ENCODE measurements around the gene PLEKHO1.
"Not testable (repeated sequence)": the region's sequence is repeated elsewhere in the genome, so short reads cannot be mapped to it uniquely, and the experiment has no call there.

The PLEKHO1 gene

DNA sequence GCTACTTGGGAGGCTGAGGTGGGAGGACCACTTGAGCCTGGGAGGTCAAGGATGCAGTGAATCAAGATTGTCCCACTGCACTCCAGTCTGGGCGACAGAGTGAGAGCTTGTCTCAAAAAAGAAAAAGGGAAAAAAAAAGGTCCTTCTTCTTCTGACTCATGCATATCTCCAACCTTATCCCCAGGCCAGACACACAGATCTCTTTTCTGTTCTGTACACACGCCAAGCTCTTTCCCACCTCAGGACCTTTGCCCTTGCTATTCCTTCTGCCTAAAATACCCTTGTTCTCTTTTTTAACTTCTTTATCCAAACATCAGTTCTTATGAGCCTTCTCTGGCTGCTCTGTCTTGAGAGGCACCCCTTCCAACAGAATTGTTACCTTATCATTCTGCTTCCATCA lies 22.1 kb downstream of the PLEKHO1 start:
- DNase-seq (ENCODE audit: low read depth in 2 of 3, low spot score in 2 of 3), result no peak

DNA sequence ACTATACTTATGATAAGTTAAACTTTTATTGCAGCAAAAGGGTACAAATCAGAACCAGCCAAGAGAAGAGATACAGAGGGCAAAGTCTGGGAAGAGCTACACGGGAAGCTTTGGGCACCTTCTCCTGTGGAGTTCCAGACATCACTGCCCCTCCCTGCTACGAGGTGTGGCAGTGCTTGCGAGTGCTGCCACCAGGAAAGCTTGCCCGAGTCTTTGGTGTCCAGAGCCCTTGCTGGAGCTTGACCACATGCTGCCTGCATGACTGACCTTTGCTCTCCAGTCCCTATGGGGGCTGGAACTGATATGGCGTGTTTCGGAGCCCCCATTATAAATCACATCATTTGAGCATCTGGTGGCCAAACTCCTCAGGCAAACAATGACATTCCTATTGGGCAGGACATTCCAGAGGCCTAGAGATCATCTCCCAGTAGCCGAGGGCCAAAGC lies 23.4 kb downstream of the PLEKHO1 start:
- DNase-seq (ENCODE audit: low read depth in 2 of 3, low spot score in 2 of 3), result no peak

DNA sequence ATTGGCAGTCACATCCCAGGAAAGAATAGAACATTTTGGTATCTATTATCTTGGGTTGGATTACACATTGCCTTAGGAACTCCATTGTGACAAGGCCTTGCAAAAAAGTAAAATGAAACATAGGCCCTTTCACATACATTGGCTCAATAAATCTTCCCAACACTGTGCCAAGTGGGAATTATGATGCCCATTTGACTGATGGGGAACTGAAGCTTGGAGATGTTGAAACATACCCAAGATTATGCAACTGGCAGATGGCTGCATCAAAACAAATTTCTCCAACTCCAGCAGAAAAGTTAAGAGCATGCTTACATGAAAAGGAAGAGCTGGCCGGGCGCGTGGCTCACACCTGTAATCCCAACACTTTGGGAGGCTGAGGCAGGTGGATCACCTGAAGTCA lies 26.9 kb downstream of the PLEKHO1 start:
- DNase-seq (ENCODE audit: low read depth in 2 of 3, low spot score in 2 of 3), result no peak

DNA sequence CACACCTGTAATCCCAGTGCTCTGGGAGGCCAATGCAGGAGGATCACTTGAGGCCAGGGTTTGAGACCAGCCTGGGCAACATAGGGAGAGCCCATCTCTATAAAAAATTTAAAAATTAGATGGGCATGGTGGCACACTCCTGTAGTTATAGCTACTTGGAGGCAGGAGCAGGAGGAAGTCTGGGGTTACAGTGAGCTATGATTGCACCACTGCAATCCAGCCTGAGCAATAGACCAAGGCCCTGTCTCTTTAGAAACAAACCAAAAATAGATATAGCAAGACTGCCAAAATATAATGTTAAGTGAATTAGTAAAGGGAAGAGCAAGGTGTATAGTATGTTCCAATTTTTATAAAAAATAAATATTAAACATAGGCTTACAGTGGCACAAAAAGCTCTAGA lies 28.8 kb downstream of the PLEKHO1 start:
- no peak for DNase-seq (ENCODE audit: low read depth in 2 of 3, low spot score in 2 of 3)

DNA sequence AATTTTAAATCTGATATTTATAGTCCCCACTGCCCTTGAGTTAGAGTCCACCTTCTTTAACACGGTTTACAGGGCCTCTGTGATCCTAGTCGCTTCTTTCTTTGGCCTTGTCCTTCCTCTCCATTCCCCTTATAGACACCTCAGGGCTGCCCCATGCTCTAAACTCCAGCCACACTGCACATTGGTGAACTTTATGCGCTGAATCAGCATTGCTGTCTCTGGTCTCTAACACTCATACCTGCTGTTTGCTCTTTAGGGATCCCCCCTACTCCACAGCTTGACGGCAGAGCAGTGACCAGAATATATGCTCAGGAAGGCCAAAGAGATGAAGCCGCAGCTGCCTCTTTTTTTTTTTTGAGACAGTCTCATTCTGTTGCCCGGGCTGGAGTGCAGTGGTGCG lies 30.2 kb downstream of the PLEKHO1 start:
- DNase-seq (ENCODE audit: low read depth in 2 of 3, low spot score in 2 of 3), result no peak

DNA sequence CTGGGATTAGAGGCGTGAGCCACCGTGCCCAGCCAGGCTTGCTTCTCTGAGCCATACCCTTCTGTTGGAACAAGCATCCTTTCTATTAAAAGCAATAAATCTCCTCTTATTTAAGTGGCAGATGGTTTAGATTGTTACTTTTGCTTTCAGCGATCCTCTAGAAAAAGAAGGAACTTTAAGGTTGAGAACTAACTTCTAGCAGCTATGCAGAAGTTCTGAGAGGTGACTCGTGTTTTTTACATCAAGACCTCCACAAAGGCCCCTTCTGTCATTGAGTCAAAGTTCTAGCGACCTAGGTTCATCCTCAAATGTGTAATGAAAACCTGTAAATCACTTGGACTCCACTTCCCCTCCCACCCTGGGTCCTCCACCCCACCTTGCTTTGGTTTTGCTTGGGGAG lies 30.8 kb downstream of the PLEKHO1 start:
- no peak for DNase-seq (ENCODE audit: low read depth in 2 of 3, low spot score in 2 of 3)

DNA sequence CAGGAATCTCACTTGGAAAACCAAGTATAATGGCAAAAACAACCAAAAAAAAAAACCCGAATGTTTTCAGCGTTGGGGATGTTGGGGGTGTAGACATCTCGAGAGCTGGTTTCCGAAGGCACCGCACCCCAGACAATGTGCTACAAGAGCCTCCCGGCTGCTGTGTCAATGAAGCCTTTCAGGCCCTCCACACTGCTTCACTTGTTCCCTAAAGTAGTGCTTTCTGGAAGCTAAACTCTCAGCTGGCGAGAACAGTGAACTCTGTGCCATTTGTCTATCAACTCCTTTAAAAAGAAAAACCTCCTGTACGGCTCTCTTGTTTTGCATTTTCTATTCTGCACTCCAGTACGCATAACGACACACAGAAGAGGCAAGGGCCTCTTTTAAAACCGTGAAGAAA lies 32.5 kb downstream of the PLEKHO1 start:
- DNase-seq (ENCODE audit: low read depth in 2 of 3, low spot score in 2 of 3), result no peak

DNA sequence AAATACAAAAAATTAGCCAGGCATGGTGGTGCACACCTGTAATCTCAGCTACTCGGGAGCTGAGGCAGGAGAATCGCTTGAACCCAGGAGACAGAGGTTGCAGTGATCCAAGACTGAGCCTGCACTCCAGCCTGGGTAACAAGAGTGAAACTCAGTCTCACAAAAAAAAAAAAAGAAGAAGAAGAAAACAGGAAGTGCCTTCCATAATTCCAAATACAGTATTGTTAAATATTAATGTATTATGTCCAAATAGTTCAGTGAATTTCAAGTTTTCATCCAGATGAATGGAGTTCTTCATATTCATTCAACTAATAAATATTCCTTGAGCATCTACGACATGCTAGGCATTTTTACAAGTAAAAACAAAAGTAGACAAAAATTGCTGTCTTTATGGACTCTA lies 33.3 kb downstream of the PLEKHO1 start:
- no peak for DNase-seq (ENCODE audit: low read depth in 2 of 3, low spot score in 2 of 3)

DNA sequence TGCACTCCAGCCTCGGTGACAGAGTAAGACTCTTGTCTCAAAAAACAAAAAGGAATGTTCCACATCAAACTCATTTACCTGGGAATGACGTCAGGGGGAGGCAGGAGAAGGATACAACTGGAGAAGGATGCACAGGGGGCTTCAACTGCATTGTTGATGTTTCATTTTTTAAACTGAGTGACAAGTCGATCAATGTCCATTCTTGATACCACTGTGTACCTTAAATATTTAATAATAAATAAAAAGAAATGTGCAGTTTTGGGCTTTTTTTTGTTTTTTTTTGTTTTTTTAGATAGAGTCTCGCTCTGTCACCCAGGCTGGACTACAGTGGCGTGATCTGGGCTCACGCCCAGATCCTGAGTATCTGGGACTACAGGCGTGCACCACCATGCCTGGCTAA lies 35.8 kb downstream of the PLEKHO1 start:
- DNase-seq (ENCODE audit: low read depth in 2 of 3, low spot score in 2 of 3), result no peak

DNA sequence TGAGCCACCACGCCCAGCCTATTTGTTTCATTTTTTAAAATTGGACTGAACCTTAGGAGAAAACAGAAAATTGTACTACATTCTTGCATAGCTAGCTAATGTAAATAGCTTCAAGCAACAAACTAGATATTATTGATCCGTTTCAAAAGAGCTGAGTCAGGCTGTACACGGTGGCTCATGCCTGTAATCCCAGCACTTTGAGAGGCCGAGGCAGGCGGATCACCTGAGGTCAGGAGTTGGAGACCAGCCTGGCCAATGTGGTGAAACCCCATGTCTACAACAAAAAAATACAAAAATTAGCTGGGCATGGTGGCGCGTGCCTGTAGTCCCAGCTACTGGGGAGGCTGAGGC lies 36.7 kb downstream of the PLEKHO1 start:
- not testable (repeated sequence) for DNase-seq (ENCODE audit: low read depth in 2 of 3, low spot score in 2 of 3)

DNA sequence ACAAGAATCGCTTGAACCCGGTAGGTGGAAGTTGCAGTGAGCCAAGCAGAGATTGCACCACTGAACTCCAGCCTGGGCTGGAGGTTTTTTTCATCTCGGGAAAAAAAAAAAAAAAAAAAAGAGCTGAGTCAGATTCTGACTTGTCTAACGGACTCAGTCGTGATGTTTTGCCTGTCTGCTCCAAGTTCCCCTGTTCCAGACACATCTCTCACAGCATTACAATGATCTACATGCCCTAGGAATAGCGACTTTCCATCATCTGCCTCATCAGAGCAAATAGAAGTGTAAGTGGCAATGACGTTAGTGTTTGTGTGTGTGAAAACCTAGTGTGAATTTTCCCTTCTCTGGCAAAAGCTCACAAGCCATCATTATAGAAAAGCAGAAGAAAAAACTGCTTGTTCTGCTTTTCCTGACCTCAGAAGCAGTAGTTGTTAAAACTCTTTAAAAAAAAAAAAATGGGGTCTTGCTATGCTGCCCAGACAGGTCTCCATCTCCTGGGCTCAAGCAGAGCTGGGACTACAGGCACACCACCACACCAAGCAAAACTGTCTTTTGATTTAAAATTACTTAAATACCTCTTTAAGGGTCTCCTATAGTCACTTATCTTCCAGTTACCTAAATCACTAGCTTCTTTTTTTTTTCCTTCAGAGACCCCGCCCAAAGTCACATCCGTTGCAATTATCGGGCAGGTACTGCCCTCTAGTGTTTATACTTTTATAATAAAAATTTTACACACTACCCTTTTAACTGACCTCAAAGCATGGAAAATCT lies 37.3 kb downstream of the PLEKHO1 start:
- DNase-seq (ENCODE audit: low read depth in 2 of 3, low spot score in 2 of 3), result no peak

DNA sequence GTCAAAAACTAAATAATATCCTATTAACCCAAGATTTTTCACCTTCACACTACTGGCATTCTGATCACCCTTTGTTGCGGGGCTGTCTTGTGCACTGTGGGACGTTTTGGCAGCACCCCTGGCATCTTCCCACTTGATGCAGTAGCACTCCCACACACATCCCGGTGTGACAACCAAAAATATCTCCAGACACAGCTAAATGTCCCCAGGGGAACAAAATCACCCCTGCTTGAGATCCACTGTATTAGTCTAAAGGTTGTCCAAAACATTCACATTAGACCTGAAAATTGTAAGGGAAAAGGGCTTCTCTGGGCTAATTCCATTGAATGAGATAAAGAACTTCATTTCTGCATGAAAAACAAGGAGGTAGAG lies 37.8 kb downstream of the PLEKHO1 start:
- DNase-seq (ENCODE audit: low read depth in 2 of 3, low spot score in 2 of 3), result no peak

DNA sequence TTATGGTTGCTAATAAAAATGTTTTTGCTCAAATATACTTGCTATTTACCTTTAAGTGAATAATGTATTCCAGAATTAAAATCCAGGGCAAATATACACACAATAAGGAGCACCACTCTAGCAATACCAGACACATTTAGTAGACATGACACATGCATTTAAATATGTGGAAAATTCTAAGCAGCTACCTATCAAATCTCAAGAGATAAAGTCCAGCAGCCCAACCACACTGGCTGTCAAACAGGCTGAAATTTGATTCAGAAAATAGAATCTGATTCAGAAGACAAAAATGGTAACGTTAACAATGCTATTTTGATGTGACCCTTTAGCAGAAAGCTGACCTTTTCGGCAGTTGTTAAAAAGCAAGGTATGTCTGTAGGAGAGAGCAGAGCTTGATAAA lies 42.3 kb downstream of the PLEKHO1 start:
- DNase-seq (ENCODE audit: low read depth in 2 of 3, low spot score in 2 of 3), result no peak

DNA sequence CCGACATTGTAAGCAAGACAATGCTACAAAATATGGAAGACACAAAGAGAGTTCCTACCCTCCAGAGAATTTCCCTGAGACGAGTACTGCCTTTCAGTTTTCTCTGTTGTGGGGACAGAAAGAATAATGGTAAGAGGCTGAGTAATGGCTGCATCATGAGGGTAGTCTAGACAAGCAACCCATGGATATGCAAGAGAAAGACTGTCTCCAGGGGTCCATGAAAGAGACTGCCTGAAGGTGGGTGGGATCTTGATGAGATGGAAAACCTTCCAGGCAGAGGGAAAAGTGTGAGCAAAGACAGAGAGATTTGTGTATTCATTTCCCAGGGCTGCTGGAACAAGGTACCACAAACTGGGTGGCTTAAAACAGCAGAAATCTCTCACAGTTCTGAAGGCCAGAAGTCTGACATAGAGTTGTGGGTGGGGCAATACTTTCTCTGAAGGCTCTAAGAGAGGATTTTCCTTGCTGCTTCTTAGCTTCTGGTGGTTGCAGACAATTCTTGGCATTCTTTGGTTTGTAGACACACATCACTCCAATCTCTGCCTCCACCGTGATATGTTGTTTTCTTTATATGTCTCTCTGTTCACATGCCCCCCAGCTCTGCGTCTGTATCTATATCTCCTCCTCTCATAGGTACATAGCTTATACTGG lies 44.8 kb downstream of the PLEKHO1 start:
- DNase-seq (ENCODE audit: low read depth in 2 of 3, low spot score in 2 of 3), result no peak

DNA sequence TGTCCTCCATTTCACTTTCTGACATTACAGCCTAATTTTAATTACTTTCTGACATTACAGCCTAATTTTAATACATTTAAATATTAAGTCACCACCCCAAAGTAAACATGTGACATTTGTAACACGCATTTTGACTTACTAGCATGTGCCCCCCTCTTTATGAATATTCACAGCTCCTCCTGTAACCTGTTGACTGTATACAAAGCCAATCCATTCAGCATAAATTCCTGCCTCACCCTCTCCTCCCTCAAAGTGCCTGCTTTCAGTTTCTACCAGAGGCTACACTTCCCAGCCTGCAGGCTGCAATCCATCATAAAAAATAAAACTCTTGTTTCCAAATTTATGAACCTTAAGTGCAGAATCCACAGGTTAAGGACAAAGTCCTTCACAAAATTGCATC lies 46.7 kb downstream of the PLEKHO1 start:
- DNase-seq (ENCODE audit: low read depth in 2 of 3, low spot score in 2 of 3), result no peak

DNA sequence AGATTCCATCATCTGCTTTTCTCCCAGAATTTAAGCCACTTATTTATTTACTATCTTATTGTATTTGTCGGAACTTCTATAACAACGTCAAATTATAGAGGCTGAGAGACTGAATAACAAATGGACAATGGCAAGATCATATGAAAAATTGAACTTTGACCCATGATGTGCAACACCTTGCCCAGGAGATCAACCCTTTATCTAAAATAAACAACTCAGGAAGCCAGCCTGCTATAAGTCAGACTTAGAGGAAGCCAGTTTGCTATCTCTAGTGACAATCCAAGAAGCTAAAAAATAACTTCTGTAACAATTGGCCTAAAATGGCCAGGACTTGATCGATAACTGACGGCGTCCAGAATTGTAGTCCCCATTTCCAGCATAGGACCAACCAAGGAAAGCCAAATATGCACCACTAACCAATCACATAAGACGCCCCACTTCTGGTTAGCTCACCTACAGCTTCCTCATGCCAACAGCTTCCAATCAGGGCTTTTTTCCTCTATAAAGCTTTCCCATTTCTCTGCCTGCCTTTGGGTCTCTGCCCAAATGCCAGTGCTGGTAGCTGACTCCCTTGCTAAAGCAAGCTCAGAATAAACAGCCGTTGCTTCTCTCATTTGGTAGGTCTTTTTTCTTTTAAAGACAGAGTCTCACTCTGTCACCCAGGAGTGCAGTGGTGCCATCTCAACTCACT lies 57.7 kb downstream of the PLEKHO1 start:
- no peak for DNase-seq (ENCODE audit: low read depth in 2 of 3, low spot score in 2 of 3)

DNA sequence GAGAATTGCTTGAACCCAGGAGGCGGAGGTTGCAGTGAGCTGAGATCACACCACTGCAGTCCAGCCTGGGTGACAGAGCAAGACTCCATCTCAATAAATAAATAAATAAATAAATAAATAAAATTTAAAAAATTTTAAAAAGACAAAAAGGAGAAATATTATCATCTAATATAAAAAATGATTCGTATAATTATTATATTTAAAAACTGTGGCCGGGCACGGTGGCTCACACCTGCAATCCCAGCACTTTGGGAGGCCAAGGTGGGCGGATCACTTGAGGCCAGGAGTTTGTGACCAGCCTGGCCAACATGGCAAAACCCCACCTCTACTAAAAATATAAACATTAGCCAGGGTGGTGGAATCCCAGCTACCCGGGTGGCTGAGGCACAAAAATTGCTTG lies 58.7 kb downstream of the PLEKHO1 start:
- not testable (repeated sequence) for DNase-seq (ENCODE audit: low read depth in 2 of 3, low spot score in 2 of 3)
